PC-3 (cell line): ENCODE results near the gene F2RL1. TPM values are rescaled to one million over a fixed set of nuclear protein-coding genes. Genes with fewer than 3 reads are reported as not detected.

Experiments used
- ATAC-seq: fragments of 200-7000 bp; cut with Tn5 transposase; 2 replicates; pipeline ENCODE4 v1.9.1; 2020; ENCODE audit warnings: mild to moderate bottlenecking, moderate library complexity
- BruUV-seq: library from RNA; stranded (reverse); fragments of 400-500 nt; replicated peaks from 2 replicates; lab custom pipeline; 2021; lab: Mats Ljungman, UMichigan
- CTCF ChIA-PET: fragments of 300-600 bp; sonication (Branson Sonifier 250); formaldehyde crosslinking; loops from one replicate; lab custom pipeline; 2022; ENCODE audit warnings: antibody characterized with exemption; lab: Charles Lee
- POLR2A ChIA-PET: fragments of 300-600 bp; sonication (Branson Sonifier 250); formaldehyde crosslinking; loops from one replicate; lab custom pipeline; 2022; ENCODE audit warnings: antibody characterized with exemption; ENCODE audit not compliant: unreplicated experiment; lab: Charles Lee
- DNase-seq: peaks from one replicate; pipeline ENCODE4 v3.0.0-alpha.2; 2015
- H2AFZ ChIP-seq: fragments of 300-600 bp; sonication (generic); 2 replicates; pipeline ENCODE4 v1.6.0; 2016; ENCODE audit warnings: antibody characterized with exemption, low read length
- H3F3A ChIP-seq: fragments of 300-600 bp; sonication (generic); one replicate; pipeline ENCODE4 v1.6.0; 2017; ENCODE audit warnings: antibody characterized with exemption, low read length, control low read depth, mild to moderate bottlenecking; ENCODE audit not compliant: unreplicated experiment
- H3K27ac ChIP-seq: fragments of 300-600 bp; sonication (generic); 2 replicates; pipeline ENCODE4 v1.5.1; 2016; ENCODE audit warnings: mild to moderate bottlenecking, low read length
- H3K27me3 ChIP-seq: fragments of 300-600 bp; sonication (generic); 2 replicates; pipeline ENCODE4 v1.6.1; 2016; ENCODE audit warnings: low read length, mixed read lengths
- H3K36me3 ChIP-seq: fragments of 300-600 bp; sonication (generic); 2 replicates; pipeline ENCODE4 v1.6.1; 2016; ENCODE audit warnings: low read depth, mixed run types, low read length, mixed read lengths
- H3K4me1 ChIP-seq: fragments of 300-600 bp; sonication (generic); 2 replicates; pipeline ENCODE4 v1.5.1; 2016; ENCODE audit warnings: low read length; ENCODE audit not compliant: insufficient read depth
- H3K4me2 ChIP-seq: fragments of 300-600 bp; sonication (generic); 2 replicates; pipeline ENCODE4 v1.6.0; 2016; ENCODE audit warnings: low read length
- H3K4me3 ChIP-seq: fragments of 300-600 bp; sonication (generic); 2 replicates; pipeline ENCODE4 v1.5.1; 2016; ENCODE audit warnings: mild to moderate bottlenecking, low read length, mixed read lengths
- H3K79me2 ChIP-seq: fragments of 300-600 bp; sonication (generic); 2 replicates; pipeline ENCODE4 v1.6.1; 2017; ENCODE audit warnings: low read length, mixed read lengths
- H3K9ac ChIP-seq: fragments of 300-600 bp; sonication (generic); 2 replicates; pipeline ENCODE4 v1.6.0; 2016; ENCODE audit warnings: mild to moderate bottlenecking, low read length
- H3K9me2 ChIP-seq: fragments of 300-600 bp; sonication (generic); replicated peaks from 2 replicates; pipeline ENCODE4 v1.6.1; 2016; ENCODE audit warnings: mixed run types, low read length, mixed read lengths
- H3K9me3 ChIP-seq: fragments of 300-600 bp; sonication (generic); 2 replicates; pipeline ENCODE4 v1.6.1; 2016; ENCODE audit warnings: low read length, mixed read lengths
- H4K20me1 ChIP-seq: fragments of 300-600 bp; sonication (generic); 2 replicates; pipeline ENCODE4 v1.6.1; 2016; ENCODE audit warnings: low read length, mixed read lengths
- CTCF ChIP-seq: fragments of 300-600 bp; sonication (generic); conservative IDR thresholded peaks from 2 replicates; pipeline ENCODE4 v1.5.1; 2017; ENCODE audit warnings: antibody characterized with exemption, low read depth, mild to moderate bottlenecking, low read length
- EZH2 ChIP-seq: fragments of 300-600 bp; sonication (generic); IDR thresholded peaks from one replicate; pipeline ENCODE4 v1.6.1; 2017; ENCODE audit warnings: antibody characterized with exemption, mild to moderate bottlenecking, low read length; ENCODE audit not compliant: unreplicated experiment
- EZH2phosphoT487 ChIP-seq: fragments of 300-600 bp; sonication (generic); IDR thresholded peaks from 2 replicates; pipeline ENCODE4 v1.6.1; 2018; ENCODE audit warnings: mild to moderate bottlenecking, antibody characterized with exemption, low read length, borderline replicate concordance
- intact Hi-C: fragments of 100-400 bp; cut with micrococcal nuclease; formaldehyde crosslinking; loops from 2 replicates; pipeline ENCODE4 v1.9.0; 2023
- total RNA-seq: library from RNA; depleted of rRNA; stranded (reverse); fragments of >200 nt; gene quantifications from 2 replicates; pipeline ENCODE4 v1.2.3, GENCODE V29; 2014

Gene F2RL1
- total RNA-seq, 1 experiment from 2014 or later: 167 TPM

GRCh38 chr5:76863001-76863400 is 44.2 kb downstream of the F2RL1 start:
- no peak for TF ChIP-seq EZH2phosphoT487
- TF ChIP-seq EZH2: no peak
- TF ChIP-seq CTCF: no peak
- DNase-seq: no peak
- no peaks in the 10 kb centered on the region for H3K36me3 ChIP-seq
- H3K4me2 ChIP-seq: no peak overlapping the region
- ChIA-PET CTCF (no interaction called here), POLR2A (no interaction called here)
- no peak overlapping the region for H2AFZ ChIP-seq
- ATAC-seq: no peak
- H3K4me1 ChIP-seq: peaks cover 7% of the 10 kb centered on the region; the same call in 1 of the 2 replicates
- H3K27ac ChIP-seq: no peak overlapping the region
- no peak overlapping the region for H3K9ac ChIP-seq
- BruUV-seq: no TSS peak
- intact Hi-C loops: loop anchor here (10.0 kb wide), 2 partner anchors 372 to 572 kb away; no protein-coding TSS in a partner anchor
- H4K20me1 ChIP-seq: no peaks in the 10 kb centered on the region
- no peaks in the 10 kb centered on the region for H3K9me3 ChIP-seq
- H3F3A ChIP-seq: no peaks in the 10 kb centered on the region
- no peaks in the 10 kb centered on the region for H3K9me2 ChIP-seq
- H3K79me2 ChIP-seq: no peaks in the 10 kb centered on the region
- H3K4me3 ChIP-seq: no peak overlapping the region
- H3K27me3 ChIP-seq: no peaks in the 10 kb centered on the region

- H3K9me2 ChIP-seq: no peaks in the 10 kb centered on the region
- intact Hi-C loops: loop anchor here (5.0 to 10.0 kb wide), 3 partner anchors 368 to 626 kb away; partner anchors contain the start of gene WDR41
- H4K20me1 ChIP-seq: no peaks in the 10 kb centered on the region
- peaks cover 6% of the 10 kb centered on the region; the same call in 1 of the 2 replicates for H3K4me1 ChIP-seq
- no peaks in the 10 kb centered on the region for H3K9me3 ChIP-seq
- H3K4me2 ChIP-seq: no peak overlapping the region
- no peak for ATAC-seq
- no TSS peak for BruUV-seq
- no peak overlapping the region for H3K4me3 ChIP-seq
- TF ChIP-seq EZH2phosphoT487 (no peak), EZH2 (no peak), CTCF (no peak)
- no peak overlapping the region for H3K27ac ChIP-seq
- CTCF ChIA-PET: no interaction called here
- DNase-seq: no peak
- no peak overlapping the region for H3K9ac ChIP-seq
- H3F3A ChIP-seq: no peaks in the 10 kb centered on the region
- H3K79me2 ChIP-seq: no peaks in the 10 kb centered on the region
- H3K27me3 ChIP-seq: no peaks in the 10 kb centered on the region
- POLR2A ChIA-PET: no interaction called here
- no peak overlapping the region for H2AFZ ChIP-seq
- no peaks in the 10 kb centered on the region for H3K36me3 ChIP-seq
Measured at GRCh38 chr5:76866503-76866902, 47.7 kb downstream of the F2RL1 start.

GRCh38 chr5:76867038-76867437 is 48.2 kb downstream of the F2RL1 start:
- no peak for ATAC-seq
- no peak overlapping the region for H3K4me3 ChIP-seq
- intact Hi-C loops: loop anchor here (5.0 to 10.0 kb wide), 3 partner anchors 368 to 625 kb away; partner anchors contain the start of gene WDR41
- DNase-seq: no peak
- no peak overlapping the region for H3K9ac ChIP-seq
- TF ChIP-seq CTCF (no peak), EZH2 (no peak), EZH2phosphoT487 (no peak)
- H2AFZ ChIP-seq: no peak overlapping the region
- BruUV-seq: no TSS peak
- H3K4me1 ChIP-seq: peaks cover under 1% of the 10 kb centered on the region; the same call in 1 of the 2 replicates
- no peak overlapping the region for H3K4me2 ChIP-seq
- H3K79me2 ChIP-seq: no peaks in the 10 kb centered on the region
- no peak overlapping the region for H3K27ac ChIP-seq
- no peaks in the 10 kb centered on the region for H4K20me1 ChIP-seq
- H3K36me3 ChIP-seq: no peaks in the 10 kb centered on the region
- H3K9me2 ChIP-seq: no peaks in the 10 kb centered on the region
- ChIA-PET CTCF (no interaction called here), POLR2A (no interaction called here)
- H3K27me3 ChIP-seq: no peaks in the 10 kb centered on the region
- no peaks in the 10 kb centered on the region for H3F3A ChIP-seq
- H3K9me3 ChIP-seq: no peaks in the 10 kb centered on the region
